ENCODE data around the gene MPDZ. TPM values are rescaled to one million over a fixed set of nuclear protein-coding genes. Genes with fewer than 3 reads are reported as not detected.
"Not testable (repeated sequence)": the region's sequence is repeated elsewhere in the genome, so short reads cannot be mapped to it uniquely, and the experiment has no call there.

MPDZ gene
- polyA plus RNA-seq, 3 donors = 45.2 to 52.2 (median 47.7) TPM

DNA sequence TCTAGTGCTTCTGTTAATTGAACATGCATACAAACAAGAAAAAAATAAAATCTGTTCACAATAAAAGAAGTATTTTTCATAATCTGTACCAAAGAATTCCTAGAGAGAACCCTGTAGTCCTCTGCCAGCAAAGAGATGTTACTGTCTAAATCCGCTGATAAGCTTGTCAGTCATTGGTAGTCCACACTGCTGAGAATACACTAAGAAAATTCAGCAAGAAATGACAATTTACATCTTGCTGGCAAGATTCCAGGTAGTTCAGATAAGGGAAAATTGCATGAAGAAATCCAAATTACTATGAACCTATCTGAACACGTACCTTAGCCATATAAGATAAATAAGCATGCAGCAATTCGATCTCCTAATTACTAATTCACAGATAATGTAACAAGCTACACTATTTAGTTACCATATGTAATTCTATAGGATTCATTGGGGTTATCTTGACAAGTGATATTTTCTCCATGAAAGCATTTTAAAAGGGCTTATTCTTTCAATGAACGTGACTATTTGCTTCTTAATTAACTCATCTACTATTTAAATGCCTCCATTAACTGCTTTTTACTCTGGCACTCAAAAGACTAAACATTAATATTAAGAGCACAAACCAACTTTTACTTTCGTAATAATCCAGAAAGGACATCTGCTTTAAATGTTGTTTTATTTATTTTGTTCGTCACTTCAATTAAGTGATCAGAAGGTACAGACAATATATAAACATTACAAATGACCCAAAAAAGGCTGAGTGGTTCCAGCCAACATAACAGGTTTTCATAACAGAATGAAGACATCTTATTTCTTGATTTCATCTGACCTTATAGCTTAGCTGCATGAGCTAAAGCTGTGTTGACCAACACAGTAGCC lies 9.7 kb downstream of the MPDZ start:
- DNase-seq (ENCODE audit: low read depth in 3 of 3, low spot score in 2 of 3) = no peak

DNA sequence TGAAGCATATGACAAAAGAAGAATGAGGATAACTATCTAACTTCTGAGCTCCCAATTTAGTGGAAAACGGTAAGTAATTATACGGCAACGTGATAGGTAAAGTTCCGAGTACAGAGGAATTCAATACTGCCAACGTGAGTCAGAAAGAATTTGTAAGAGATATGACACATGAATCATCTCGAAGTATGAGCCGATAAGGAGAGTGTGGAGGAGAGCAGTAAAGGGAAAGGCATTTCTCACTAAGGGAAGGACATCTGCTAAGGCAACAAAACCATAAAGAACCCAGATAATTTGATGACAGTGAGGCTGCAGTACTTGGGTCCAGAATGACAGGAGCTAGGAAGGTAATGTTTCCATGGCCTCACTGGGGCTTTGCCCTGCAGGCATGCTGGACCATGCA lies 11.0 kb downstream of the MPDZ start:
- DNase-seq (ENCODE audit: low read depth in 3 of 3, low spot score in 2 of 3) = no peak

DNA sequence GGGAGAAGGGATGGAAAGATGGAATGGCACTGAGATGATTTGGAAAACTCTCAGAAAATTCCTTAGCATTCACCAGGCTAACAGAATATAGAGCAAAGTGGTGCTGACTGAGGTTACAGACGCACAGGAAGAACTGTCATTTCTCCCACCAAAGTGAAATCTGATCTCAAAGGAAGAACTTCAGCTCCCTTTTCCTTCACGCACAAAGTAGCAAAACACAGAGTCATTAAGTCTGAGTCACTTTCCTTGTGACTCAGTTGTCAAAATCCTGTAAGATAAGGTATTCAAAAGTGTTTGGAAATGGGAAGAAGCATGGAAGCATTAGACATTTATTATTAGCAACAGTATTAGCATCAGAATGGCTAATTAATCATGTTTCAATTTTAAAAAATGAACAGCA lies 11.7 kb downstream of the MPDZ start:
- no peak for DNase-seq (ENCODE audit: low read depth in 3 of 3, low spot score in 2 of 3)

DNA sequence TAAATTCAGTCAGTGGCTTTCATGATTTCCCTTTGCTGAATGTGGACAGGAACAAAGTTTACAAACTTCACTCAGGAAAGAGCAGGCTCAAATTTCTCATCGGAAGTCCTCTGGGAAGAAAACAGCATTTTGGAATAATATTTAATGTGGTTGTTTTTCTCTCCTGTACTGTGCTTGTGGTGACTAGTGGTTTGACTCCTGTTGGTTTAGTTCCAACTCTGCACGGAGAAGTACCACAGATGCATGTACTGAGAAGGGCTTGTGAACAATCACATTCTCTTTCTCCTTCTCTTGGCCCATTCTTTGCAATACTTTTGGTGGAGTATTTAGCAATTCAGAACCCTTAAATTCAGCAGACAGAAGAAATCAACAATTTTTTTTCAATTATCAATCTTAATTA lies 13.3 kb downstream of the MPDZ start:
- no peak for DNase-seq (ENCODE audit: low read depth in 3 of 3, low spot score in 2 of 3)

DNA sequence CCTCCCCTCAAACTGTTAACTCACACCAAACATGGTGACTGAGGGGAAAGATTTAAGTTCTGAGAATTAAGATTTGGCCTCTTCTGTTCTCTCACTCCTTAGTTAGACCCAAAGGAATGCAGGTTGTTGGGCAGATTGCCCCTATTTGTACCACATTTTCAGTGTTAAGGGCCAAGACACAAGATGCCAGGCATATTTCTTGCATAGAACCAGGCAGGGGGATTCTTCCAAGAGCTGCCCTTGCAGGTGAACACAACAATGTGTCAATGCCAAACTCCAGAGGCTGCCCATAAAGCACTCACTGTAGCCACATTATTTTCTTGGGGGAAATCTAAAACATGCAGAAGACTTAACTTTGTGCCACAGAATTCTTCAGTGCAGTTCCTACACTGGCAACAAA lies 14.7 kb downstream of the MPDZ start:
- no peak for DNase-seq (ENCODE audit: low read depth in 3 of 3, low spot score in 2 of 3)

DNA sequence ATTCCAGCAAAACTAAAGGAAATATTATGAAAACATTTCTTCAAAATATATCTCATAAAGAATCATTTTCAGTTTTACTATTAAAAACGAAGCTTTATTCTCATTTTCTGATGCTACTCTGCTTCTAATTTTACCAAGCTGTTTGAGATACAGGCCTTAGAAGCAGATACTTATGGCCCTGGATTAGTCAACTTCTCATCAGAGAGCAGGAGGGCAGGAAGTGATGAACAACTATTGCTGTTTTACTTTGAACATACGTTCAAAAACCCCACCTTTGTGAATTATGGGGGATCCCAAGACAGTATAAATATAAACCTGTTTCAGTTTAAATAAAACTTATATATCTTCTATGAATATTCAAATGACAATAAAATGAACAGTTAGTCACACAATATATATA lies 16.0 kb downstream of the MPDZ start:
- DNase-seq (ENCODE audit: low read depth in 3 of 3, low spot score in 2 of 3) = no peak

DNA sequence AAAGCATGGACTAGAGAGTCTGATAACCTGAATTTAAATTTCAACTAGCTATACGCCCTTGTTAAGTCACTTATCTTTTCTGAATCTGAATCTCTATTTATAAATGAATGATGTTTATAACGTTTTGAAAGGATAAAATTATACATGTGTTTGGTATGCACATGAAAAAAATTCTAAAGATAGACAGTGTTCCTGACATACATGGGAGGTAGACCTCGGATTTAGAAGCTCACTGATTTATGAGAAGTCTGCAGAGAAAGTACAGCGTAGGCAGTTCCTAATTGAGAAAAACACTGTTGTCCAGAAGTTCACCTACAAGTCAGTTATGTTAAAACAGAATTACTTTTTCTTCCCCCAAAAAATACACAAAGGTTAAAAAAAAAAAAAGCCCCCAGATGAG lies 26.6 kb downstream of the MPDZ start:
- DNase-seq (ENCODE audit: low read depth in 3 of 3, low spot score in 2 of 3) = no peak

DNA sequence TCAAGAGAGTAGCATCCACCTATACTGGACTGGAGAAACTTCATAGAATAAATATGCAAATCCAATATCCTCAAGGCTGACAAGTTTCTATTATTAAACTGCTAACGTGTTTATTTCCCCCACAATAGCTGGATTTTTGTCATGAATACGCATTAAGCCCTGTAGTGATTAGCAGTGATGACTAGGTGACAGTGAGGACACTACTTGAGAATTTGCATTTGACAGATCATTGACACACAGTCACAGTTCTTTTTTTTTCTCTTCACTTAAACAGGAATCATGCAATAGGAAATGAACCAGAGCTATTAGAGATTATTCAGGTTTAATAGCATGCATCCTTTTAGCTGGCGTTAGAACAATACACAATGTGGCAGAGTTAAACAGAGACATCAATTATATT lies 35.3 kb downstream of the MPDZ start:
- DNase-seq (ENCODE audit: low read depth in 3 of 3, low spot score in 2 of 3) = no peak

DNA sequence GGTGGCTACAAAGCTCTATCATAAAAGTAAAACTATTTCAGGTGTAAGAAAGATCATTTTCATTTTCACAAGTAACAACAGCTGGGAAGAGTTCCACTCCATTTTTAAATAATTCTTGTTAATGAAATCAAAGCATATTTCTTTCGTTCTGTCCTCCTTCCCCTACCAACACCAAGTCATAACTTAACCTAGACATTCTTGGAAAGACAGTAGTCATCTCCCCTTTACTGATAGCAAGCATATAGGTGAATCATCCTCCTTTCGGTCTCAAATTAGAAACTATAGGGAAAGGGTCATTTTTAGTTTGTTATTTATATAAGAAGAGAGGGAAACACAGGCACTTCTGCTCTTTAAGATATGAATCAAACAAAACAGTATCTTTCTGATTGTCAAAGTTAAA lies 38.2 kb downstream of the MPDZ start:
- no peak for DNase-seq (ENCODE audit: low read depth in 3 of 3, low spot score in 2 of 3)

DNA sequence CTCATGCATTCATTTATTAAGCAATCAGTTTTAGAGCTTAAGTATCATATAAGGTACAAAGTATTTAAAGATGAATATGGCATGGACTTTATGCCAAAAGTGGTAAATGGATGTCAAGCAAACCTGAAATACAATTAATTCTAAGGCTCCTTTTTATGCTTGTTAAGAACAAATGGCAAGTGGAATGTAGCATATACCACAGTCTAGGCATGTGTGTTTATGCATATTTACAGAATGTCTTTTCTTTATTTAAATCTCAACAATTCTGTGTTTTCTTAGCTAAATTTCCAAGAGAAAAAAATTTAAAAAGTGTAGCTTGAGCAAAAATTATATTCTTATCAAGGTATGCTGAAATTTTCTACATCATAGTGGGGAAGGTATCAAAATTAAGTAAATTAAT lies 39.8 kb downstream of the MPDZ start:
- no peak for DNase-seq (ENCODE audit: low read depth in 3 of 3, low spot score in 2 of 3)

DNA sequence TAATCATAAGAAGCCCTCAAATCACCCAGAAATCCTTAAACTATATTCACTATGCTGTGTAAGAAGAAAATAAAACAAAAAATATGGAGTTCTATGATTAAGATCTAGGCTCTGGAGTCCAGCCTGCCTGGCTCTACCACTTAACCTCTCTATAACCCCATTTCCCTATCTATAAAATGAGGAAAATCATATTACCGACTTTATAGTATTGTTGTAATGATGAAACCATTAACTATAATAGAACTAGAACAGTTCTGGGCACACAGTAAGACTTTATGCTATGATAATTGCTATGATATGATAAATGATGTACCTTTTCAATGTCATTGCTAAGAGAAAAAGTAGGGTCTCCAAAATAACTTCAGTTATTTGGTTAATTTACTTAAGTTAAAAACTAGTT lies 40.3 kb downstream of the MPDZ start:
- no peak for DNase-seq (ENCODE audit: low read depth in 3 of 3, low spot score in 2 of 3)

DNA sequence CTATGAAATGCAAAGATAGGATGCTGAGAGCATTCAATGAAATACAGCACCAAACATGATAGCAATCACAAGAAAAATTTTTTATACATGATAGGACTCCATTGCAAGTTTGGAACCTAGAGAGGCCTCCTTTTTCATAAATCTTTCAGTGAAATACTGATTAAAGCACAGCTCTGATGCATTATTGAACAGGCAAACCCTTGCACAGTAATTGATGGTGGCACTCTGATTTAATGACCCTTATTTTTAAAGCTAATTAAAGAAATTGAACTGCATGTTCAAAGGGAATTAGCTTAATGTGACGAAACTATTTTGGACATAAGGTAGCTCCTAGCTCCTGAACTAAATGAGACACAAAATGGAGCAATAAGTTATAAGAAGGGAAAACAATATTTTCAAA lies 44.6 kb downstream of the MPDZ start:
- DNase-seq (ENCODE audit: low read depth in 3 of 3, low spot score in 2 of 3) = no peak

DNA sequence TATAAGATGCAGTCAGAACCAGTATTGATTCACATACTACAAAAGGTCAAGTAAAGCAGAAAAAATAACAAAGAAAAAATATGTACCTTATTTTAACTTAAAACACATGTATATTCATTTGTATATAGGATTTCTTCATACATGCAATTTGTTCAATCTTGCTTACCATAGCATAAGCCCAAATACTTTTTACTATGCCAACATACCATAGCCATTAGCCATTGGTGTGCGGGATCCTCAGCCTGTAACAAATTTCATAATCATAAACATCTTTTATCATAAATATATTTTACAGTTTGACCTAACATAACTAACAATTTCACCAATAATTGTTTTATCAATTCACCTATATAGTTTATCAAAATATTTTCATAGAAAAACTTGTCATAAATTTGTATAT lies 51.1 kb downstream of the MPDZ start:
- DNase-seq (ENCODE audit: low read depth in 3 of 3, low spot score in 2 of 3) = no peak

DNA sequence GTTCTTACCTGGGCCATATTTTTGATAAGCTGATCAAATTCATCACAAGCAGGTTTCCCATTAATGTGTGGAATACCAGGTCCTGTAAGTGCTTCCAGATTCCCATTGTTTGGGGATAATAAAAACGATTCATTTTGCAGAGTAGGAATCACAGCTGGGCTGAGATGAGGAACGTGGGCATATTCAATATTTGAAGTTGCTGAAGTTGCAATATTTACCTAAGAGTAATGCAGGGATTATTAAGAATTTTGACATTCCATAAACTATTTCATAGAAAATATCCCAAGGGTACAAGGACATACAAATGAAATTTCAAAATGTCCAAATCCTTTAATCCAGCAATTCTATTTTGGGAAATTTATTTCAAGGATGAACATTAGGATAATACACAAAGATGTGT lies 55.1 kb downstream of the MPDZ start:
- no peak for DNase-seq (ENCODE audit: low read depth in 3 of 3, low spot score in 2 of 3)

DNA sequence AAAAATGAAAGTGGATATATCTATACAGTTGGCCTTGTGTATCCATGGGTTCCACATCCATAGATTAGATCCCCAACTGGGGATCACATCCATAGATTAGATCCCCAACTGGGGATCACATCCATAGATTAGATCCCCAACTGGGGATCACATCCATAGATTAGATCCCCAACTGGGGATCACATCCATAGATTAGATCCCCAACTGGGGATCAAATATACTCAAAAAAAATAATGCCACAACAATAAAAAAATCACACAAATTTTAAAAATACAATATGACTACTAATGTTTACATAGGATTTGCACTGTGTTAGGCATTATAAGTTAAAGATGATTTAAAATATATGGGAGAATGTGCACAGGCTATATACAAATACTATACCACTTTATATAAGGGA lies 56.8 kb downstream of the MPDZ start:
- DNase-seq (ENCODE audit: low read depth in 3 of 3, low spot score in 2 of 3) = not testable (repeated sequence)

DNA sequence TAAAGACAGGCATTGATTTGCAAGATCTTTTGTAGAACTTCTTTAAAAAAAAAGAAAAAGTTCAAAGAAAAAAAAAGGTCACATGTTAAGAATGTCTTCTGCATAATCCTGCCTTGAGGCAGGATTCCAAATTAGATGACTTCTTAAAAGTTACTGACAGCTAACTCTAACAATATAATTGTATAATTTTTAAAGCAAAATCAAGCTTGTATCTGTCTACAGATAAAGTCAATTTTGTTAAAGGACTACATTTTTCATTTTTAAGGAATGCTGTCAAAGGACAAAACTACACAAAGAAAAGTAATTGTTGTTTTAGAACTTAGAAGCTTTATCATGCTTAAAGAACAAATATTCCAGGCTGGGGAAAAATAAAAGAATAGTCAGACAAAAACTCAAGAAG lies 57.8 kb downstream of the MPDZ start:
- DNase-seq (ENCODE audit: low read depth in 3 of 3, low spot score in 2 of 3) = no peak

DNA sequence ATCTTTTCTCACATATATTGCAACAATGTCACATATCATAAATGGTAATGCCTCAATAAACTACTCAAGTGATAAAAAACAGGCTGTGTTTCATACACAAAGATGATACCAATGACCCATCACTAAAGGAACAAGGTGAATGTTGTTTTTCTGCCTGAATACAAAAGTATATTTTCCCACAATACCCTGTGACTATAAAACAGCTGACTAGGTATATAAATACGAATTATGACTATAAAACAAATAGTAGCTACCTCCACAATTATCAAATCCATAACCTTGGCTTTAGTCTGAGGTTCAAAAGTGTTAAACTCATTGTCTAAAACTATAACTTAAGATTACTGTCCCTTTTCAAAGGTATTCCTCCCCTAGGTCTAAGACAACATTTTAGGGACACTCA lies 58.7 kb downstream of the MPDZ start:
- DNase-seq (ENCODE audit: low read depth in 3 of 3, low spot score in 2 of 3) = no peak

DNA sequence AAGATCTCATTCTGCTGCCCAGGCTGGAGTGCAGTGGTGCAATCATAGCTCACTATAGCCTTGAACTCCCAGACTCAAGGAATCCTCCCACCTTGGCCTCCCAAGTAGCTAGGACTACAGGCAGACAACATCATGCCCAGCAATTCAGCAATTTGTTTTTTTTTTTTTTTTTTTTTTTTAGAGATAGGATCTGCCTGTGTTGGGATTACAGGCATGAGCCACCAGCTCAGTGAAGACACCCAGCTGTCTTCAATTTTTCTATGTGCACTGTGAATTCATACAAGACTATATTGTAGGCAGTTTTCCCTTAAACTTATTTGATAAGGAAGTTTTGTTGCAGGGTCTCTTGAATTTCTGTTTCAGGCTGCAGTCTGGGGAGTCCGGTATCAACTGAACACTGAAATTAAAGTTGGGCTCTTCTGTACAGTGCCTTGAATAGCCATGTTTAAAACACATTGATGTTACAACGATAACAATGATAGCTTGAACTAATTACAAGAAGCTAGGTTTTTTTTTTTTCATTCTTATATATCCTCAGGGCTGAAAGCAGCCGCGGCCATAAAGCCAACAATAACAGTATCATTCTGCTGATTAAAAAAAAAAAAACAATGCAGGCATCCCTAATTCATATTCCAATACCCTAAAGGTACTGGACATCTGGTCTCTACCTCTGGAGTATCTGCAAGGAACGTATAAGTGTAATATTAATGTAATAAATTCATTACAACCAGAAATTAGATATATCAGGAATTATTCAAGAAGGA lies 63.5 kb downstream of the MPDZ start:
- no peak for DNase-seq (ENCODE audit: low read depth in 3 of 3, low spot score in 2 of 3)

DNA sequence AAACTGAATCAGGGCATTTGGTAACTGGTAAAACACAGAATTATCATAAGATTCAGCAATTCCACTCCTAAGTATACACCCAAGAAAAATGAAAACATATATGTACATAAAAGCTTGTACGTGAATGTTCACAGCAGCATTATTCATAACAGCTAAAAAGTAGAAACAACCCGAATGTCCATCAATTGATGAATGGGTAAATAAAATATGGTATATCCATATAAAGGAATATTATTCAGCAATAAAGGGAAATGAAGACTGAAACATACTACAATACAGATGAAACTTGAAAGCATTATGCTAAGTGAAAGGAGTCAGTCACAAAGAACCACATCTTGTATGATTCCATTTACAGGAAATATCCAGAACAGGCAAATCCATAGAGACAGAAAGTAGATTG lies 65.5 kb downstream of the MPDZ start:
- DNase-seq (ENCODE audit: low read depth in 3 of 3, low spot score in 2 of 3) = no peak

DNA sequence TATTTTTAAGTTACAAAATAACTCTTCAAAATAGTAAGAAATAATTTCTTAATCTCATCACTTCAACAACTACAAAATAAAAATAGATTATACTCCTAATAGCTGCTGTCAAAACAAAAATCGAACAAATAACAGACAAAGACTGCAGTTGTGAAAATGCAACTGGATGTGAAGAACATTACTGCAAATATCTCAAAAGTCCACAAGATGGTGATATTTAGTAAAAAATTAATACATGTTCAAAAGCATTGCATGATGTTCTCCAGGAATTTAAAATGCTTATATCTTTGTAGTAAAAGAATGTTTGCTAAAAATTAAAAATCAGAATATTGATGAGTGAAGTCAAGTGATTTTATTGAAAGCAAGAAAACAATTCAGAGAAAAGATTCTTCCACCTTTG lies 66.2 kb downstream of the MPDZ start:
- DNase-seq (ENCODE audit: low read depth in 3 of 3, low spot score in 2 of 3) = no peak

DNA sequence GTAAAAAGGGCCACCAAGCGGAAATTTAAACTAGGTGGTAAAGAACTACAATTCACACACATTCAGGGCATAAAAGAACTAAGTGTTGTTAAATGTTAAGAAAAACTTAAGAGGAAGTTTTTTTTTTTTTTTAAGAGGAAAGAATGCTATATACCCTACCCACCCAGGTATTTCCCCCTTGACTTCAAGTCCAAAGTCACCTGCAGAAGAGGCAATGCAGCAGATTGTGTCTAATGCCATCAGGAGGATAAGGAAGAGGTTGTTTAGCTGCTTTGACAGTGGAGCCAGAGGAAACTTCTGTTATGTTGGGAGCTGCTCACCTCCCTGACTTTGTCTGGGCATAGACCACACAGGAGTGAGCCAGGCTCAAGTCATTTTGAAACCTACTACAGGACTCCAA lies 69.2 kb downstream of the MPDZ start:
- DNase-seq (ENCODE audit: low read depth in 3 of 3, low spot score in 2 of 3) = no peak

DNA sequence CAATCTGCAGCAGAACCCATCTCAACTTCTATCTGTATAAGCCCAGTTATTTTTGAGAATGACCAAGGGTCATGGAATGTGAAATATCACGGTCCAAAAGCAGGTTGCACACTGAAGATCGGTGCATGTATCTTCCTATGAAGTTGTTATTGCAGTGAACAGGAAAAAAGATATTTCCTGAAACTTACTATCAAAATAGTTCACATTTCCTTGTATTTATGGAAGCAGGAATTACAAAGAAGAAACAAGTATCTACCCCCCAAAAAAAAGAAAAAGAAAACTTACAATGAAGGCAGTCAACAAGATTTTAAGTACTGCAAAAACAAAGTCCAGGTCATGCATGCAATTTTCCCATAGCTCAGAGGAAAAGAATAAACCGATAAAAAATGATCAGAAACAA lies 70.0 kb downstream of the MPDZ start:
- no peak for DNase-seq (ENCODE audit: low read depth in 3 of 3, low spot score in 2 of 3)

Data from right renal cortex interstitium (tissue), 3 donors.